G401.6 (cell line): Measurements from ENCODE around the gene GFOD1.
"Not testable (repeated sequence)": the region's sequence is repeated elsewhere in the genome, so short reads cannot be mapped to it uniquely, and the experiment has no call there.

Experiments
- FAIRE-seq: peaks from 2 replicates; lab custom pipeline; 2012; peaks lifted over from hg19 to GRCh38; lab: Jason Lieb, UNC

Gene GFOD1

DNA sequence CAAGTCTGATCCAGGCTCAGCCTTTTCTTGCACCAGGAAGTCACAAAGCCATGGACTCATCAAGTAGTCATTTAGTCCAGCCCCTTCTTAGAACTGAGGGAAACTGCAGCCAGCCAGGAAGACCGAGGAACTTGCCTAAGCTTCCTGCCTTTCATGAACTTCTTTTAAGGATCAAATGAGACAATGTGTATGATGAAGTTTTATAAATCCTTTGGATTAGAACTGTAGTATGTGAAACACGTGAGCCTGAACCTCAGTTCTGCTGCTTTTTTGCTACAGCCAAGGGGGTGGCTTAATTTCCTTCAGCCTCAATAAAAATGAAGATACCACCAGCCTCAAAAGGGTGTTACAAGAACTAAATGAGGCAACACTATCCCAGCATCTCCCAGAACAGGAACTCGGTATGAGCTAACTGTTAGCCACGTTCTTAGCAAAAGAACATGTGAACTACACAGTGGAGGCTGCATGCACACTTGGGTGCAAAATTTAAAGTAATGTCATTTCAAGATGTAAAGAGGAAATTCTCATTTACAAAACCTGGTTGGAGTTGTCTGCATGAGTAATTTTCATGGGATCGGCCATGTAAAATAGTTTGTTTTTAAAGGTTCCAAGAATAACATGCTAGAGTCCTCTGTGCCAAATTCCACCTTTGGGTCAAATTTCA lies 83.0 kb downstream of the GFOD1 start:
- no peak for FAIRE-seq

DNA sequence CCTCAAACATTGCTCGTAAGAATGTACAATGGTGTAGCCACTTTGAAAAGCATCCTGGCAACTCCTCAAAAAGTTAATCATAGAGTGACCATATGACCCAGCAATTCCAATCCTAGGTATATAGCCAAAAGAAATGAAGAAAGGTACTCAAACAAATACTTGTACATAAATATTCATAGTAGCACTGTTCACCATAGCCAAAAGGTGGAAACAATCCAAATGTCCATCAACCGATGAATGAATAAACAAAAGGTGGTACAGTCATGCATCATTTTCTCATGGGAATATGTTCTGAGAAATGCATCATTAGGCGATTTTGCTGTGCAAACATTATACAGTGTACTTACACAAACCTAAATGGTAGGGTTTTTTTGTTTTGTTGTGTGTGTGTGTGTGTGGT lies 84.7 kb downstream of the GFOD1 start:
- no peak for FAIRE-seq

GRCh38 chr6:13400772-13401171 lies 86.6 kb downstream of the GFOD1 start:
- FAIRE-seq: no peak

DNA sequence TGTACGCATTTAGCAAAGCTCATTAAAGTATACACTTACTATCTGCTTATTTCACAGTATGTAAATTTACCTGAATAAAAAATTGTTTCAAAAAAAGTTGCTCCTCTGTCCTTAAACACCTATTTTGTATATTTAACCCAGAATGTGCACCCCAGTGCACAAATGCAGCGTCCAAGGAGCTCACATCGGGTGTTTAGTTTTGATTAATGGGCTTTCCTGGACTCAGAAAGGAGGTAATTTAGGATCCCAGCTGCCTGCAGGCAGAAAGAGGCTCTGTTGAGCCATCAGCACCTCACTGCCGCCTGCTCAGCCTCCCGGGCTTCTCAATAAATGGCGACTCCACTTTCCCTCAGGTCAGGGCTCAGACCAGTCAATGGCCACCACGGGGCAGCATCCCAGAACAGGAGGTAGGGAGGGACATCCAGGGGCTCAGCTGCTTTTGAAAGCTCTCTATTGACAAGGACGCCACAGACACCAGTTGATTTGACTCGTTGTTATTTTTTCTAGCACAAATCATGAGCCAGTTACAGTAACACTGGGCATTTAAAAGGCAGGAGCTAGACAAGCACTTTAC lies 88.9 kb downstream of the GFOD1 start:
- no peak for FAIRE-seq

GRCh38 chr6:13398069-13398381 lies 89.4 kb downstream of the GFOD1 start:
- no peak for FAIRE-seq

GRCh38 chr6:13397359-13398068 lies 89.9 kb downstream of the GFOD1 start:
- no peak for FAIRE-seq

DNA sequence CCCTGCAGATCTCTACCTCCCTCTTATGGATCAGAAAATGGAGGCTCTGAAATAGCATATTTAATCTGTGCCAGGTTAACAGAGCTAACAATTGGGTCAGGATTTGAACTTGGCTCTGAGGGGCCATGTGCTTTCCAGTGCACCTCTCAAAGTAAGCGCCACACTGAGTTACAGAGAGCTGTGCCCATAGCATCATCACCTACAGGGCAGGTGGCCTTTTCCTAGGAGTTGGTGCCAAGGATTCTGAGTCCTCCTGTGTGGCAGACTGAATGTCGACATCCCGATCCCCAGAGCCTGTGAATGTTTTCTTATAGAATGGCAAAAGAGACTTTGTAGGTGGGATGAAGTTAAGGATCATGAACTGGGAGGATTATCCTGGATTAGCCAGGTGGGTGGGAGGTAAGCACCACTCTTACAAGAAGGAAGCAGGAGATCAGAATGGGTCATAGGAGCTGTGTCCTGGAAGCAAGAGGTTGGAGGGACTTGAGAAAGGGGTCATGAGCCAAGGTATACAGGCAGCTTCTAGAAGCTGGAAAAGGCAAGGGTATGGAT lies 91.1 kb downstream of the GFOD1 start:
- FAIRE-seq: no peak

DNA sequence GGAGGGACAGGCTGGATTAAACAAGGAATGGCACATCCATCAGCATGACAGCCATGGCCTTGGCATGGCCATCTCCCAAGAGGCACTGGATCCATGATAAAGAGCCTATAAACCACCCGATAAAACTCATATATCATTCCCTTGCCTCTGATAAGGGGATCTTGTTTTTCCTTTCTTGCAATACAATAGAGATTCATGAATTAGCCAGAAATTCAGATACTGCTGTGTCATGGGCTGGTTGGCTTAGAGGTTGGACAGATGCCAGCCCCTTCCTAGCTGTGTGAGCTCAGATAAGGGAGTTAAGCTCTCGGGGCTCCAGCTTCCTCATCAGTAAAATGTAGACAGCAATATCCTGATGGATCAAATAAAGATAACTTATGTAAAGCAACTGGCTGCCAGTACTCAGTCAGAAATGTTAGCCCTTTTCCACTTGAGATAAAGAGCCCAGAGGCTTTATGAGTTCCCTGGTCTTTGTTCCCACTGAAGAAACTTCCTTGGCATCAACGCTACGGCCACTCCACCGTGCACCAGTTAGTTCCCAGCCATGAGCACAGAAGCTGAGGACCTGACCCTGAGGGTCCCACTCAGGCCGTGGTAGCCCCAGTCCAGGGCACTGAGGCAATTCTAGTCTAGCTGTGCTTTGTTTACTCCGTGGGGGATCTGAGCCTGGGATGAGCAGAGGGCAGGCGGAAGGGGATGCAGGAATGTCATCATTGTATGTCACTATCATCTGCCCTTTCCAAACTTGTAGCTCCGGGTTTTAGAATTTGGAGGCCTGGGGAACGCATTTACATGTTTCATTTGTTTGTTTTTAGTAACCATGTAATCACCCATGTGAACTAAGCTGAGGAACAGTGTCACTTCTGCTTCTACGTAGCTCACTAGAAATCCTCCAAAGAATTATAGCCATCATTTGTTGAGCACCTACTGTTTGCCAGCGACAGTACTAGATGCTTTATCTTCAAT lies 91.8 kb downstream of the GFOD1 start:
- FAIRE-seq: no peak

- no peak for FAIRE-seq
These were observed 94.9 kb downstream of the GFOD1 start for GRCh38 chr6:13392462-13392861.

DNA sequence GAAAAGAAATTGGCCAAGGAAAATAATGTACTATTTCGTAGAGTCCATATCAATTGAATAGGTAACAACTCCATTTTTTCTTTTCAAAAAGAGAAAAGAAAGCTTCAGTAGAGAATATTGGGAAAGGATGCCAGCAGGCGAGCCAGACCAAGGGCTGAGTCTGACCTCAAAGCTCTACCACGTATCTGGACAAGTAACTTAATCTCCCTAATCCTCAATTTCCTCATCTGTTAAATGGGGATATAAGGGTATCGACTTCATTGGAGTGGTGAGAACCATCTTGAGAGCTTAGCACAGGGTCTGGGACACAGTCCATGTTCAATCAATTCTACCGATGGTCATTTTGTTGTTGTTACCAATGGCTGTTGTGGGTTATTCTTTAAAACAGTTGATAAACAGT lies 95.9 kb downstream of the GFOD1 start:
- no peak for FAIRE-seq

DNA sequence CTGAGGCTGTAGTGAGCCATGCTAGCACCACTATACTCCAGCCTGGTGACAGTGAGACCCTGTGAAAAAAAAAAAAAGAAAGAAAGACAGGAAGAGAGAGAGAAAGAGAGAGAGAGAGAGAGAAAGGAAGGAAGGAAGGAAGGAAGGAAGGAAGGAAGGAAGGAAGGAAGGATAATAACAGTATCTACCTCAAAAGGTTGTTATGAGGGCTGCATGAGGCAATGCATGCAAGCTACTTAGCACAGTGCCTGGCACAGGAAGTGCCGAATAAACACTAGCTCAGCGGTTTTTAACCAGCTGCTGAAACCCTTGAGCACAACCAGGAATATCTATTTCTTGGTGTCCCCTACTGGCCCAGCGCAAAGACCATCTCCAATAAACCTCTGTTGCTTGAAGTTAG lies 96.7 kb downstream of the GFOD1 start:
- no peak for FAIRE-seq

DNA sequence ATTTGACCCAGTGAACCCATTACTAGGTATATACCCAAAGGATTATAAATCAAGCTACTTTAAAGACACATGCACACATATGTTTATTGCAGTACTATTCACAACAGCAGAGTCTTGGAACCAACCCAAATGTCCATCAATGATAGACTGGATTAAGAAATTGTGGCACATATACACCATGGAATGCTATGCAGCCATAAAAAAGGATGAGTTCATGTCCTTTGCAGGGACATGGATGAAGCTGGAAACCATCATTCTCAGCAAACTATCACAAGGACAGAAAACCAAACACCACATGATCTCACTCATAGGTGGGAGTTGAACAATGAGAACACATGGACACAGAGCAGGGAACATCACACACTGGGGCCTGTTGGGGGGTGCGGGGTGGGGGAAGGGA lies 98.2 kb downstream of the GFOD1 start:
- not testable (repeated sequence) for FAIRE-seq

DNA sequence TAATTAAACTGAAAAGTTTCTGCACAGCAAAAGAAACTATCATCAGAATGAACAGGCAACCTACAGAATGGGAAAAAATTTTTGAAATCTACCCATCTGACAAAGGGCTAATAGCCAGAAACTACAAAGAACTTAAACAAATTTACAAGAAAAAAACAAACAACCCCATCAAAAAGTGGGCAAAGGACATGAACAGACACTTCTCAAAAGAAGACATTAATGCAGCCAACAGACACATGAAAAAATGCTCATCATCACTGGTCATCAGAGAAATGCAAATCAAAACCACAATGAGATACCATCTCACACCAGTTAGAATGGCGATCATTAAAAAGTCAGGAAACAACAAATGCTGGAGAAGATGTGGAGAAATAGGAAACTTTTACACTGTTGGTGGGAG lies 98.6 kb downstream of the GFOD1 start:
- FAIRE-seq: not testable (repeated sequence)

- FAIRE-seq: no peak
These were observed 102.4 kb downstream of the GFOD1 start for GRCh38 chr6:13384966-13385365.

DNA sequence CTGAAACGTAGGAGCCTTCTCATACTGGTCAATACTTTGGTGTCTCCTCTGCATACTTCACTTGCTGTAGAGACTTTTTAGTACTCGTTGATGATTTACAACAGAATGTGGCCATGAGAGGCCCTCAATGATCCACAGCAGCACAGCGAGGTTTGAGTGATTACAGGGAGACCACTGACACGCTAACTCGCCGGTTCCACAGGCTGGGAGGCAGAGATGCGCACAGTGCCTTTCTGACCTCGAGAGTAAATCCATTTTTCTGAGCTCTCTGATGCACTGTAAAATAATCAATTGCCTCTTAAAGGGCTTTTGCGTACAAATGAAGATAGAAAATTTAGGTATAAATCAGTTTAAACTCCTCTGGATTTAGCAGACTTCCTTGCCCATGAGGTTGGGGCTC lies 102.9 kb downstream of the GFOD1 start:
- no peak for FAIRE-seq

DNA sequence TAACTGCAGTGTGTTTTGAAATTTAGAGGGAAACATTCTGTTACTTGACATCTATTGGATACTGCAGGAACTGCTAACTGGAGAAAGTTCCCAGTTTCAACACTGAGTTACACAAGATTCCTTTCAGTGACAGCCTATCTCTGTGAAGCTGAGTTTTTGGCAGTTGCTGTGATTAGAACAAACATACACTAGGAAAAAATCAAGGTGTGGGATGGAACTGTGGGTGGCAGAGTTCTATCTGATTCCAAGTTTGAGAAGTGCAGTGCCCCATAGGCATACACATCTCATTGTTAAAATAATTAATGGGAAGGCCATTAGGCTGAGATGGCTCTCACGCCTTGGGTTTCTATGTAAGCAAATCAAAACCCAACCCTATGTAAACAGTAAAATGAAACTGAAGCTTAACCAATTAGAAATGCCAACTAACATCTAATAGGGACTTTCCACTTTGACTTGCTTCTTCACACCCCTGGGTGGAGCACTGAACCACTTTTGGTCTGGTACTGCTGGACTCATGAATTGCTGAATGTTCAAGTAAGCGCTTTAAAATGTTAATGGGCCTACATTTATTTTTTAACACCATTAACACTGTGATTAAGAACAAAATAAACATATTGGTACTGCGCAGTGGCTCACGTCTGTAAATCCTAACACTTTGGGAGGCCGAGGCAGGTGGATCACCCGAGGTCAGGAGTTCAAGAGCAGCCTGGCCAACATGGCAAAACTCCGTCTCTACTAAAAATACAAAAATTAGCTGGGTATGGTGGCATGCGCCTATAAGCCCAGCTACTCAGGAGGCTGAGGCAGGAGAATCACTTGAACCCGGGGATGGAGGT lies 103.9 kb downstream of the GFOD1 start:
- no peak for FAIRE-seq

GRCh38 chr6:13380761-13381160 lies 106.6 kb downstream of the GFOD1 start:
- FAIRE-seq: no peak

DNA sequence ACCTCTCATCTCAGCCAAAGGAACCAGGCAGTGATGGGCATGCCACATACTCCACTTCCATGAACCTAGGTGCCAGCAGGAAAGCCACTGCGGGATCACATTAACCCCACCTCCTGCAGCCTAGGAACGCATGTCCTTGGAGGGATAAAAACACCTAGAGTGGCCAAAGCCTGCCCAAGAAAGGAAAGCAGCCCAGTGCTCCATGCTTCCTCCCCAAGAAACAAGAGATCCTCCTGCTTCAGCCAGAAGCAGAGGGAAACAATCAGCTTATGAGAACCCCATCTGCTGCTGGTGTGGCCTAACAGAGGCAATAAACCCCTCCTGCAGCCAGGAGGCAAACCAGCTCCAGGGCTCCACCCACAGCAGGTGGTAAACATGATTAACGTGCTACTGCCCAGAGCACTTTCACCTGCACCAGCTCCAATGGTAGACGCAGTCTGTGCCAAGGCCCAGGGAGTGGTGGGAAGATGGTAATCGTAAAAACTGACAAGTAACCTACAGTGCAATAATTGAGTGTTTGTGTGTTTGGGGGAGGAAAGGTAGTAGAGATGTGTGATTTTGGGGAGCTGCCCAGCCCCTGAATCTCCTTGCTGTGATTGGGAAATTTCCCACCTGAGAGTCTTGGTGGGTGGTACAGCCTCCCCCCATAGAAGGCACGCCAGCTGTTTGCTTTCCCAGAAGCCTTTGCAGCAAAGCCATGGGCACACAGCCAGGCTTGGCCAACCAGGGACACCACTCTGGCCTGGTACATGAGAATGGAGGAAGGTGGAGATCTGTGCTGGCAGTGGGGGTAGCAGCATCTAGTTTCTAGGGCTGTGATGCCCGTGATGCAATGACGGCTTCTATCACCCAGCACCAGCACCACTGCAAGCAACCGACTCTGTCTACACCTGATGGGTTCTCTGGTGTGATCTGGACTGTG lies 108.5 kb downstream of the GFOD1 start:
- no peak for FAIRE-seq

GRCh38 chr6:13377054-13377758 lies 110.2 kb downstream of the GFOD1 start:
- FAIRE-seq: no peak

DNA sequence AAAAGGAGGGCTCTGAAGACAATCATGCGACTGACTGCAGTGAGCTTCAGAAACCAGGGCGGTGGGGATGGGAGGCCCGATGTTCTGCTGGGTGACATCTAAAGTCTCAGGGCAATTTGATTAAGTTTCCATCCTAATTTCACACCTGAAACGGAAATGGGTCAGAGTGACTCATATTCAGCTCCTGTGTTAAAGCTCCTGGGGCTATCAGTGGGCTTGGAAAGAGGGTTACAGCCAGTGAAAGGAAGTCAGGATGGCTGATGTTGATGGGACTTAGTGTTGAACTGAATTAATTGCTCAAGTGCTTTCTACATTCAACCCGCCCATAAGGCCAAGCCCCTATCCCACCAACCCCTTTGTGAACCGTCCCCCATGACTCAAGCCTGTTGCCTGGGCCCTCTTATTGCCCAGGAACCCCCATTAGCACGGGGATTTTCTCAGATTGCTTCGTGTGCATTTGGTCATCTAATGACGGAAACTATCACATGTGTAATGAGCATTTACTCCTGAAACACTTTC lies 112.0 kb downstream of the GFOD1 start:
- no peak for FAIRE-seq
